Measurements from ENCODE around the gene MYO18B.

The MYO18B gene

GRCh38 chr22:26056455-26057200, 314.6 kb downstream of the MYO18B start:
- no peak for DNase-seq (ENCODE audit: low read depth in 1 of 2, low spot score in 1 of 2)
- no peak for TF ChIP-seq POLR2AphosphoS5 (IDR thresholded peaks at IDR 0.05; ENCODE audit: low read depth)
- H3K27ac ChIP-seq (replicated peaks) = no peak overlapping the region
- H3K4me3 ChIP-seq (replicated peaks; ENCODE audit: insufficient read depth, low read length) = no peak overlapping the region
- H3K27me3 ChIP-seq (ENCODE audit: insufficient read depth, poor library complexity, severe bottlenecking) = peaks cover 2% of the 10 kb centered on the region

GRCh38 chr22:26057731-26058130, 315.7 kb downstream of the MYO18B start:
- peaks cover 2% of the 10 kb centered on the region for H3K27me3 ChIP-seq (ENCODE audit: insufficient read depth, poor library complexity, severe bottlenecking)

GRCh38 chr22:26064048-26064447, 322.1 kb downstream of the MYO18B start:
- Histone ChIP-seq H3K4me3 (replicated peaks; ENCODE audit: insufficient read depth, low read length) (no peak overlapping the region), H3K27me3 (ENCODE audit: insufficient read depth, poor library complexity, severe bottlenecking) (peaks cover 3% of the 10 kb centered on the region), H3K27ac (replicated peaks) (no peak overlapping the region)
- no peak for DNase-seq (ENCODE audit: low read depth in 1 of 2, low spot score in 1 of 2)
- TF ChIP-seq GABPA (IDR thresholded peaks at IDR 0.05; ENCODE audit: low read depth) (no peak), SPI1 (IDR thresholded peaks at IDR 0.05; ENCODE audit: borderline replicate concordance, low read depth) (no peak), POLR2AphosphoS5 (IDR thresholded peaks at IDR 0.05; ENCODE audit: low read depth) (no peak), REST (IDR thresholded peaks at IDR 0.05; ENCODE audit: insufficient replicate concordance, low read depth) (no peak), CTCF (IDR thresholded peaks at IDR 0.05; ENCODE audit: insufficient read depth, low read length) (no peak)

More at GRCh38 chr22:26057731-26058130, 315.7 kb downstream of the MYO18B start:
- DNase-seq (ENCODE audit: low read depth in 1 of 2, low spot score in 1 of 2) = no peak
- Histone ChIP-seq H3K27ac (replicated peaks) (no peak overlapping the region), H3K4me3 (replicated peaks; ENCODE audit: insufficient read depth, low read length) (no peak overlapping the region)
- TF ChIP-seq SPI1 (IDR thresholded peaks at IDR 0.05; ENCODE audit: borderline replicate concordance, low read depth) (no peak), POLR2AphosphoS5 (IDR thresholded peaks at IDR 0.05; ENCODE audit: low read depth) (no peak), CTCF (IDR thresholded peaks at IDR 0.05; ENCODE audit: insufficient read depth, low read length) (no peak), GABPA (IDR thresholded peaks at IDR 0.05; ENCODE audit: low read depth) (no peak), REST (IDR thresholded peaks at IDR 0.05; ENCODE audit: insufficient replicate concordance, low read depth) (no peak)

GRCh38 chr22:26065847-26066246, 323.9 kb downstream of the MYO18B start:
- TF ChIP-seq GABPA (IDR thresholded peaks at IDR 0.05; ENCODE audit: low read depth) (no peak), CTCF (IDR thresholded peaks at IDR 0.05; ENCODE audit: insufficient read depth, low read length) (no peak), SPI1 (IDR thresholded peaks at IDR 0.05; ENCODE audit: borderline replicate concordance, low read depth) (no peak), POLR2AphosphoS5 (IDR thresholded peaks at IDR 0.05; ENCODE audit: low read depth) (no peak), REST (IDR thresholded peaks at IDR 0.05; ENCODE audit: insufficient replicate concordance, low read depth) (no peak)
- no peak for DNase-seq (ENCODE audit: low read depth in 1 of 2, low spot score in 1 of 2)
- Histone ChIP-seq H3K27ac (replicated peaks) (no peak overlapping the region), H3K27me3 (ENCODE audit: insufficient read depth, poor library complexity, severe bottlenecking) (peaks cover 3% of the 10 kb centered on the region), H3K4me3 (replicated peaks; ENCODE audit: insufficient read depth, low read length) (no peak overlapping the region)
